Glomerular endothelial cell (primary cell): ENCODE data around the gene ADI1. TPM values are rescaled to one million over a fixed set of nuclear protein-coding genes. Genes with fewer than 3 reads are reported as not detected.

Source experiments
- DNase-seq: peaks from one replicate; pipeline ENCODE4 v3.0.0-alpha.2; 2011; ENCODE audit warnings: low read depth, low spot score; ENCODE audit errors: extremely low read depth
- total RNA-seq: library from RNA; depleted of rRNA; stranded (reverse); fragments of >200 nt; gene quantifications from 2 replicates; pipeline ENCODE4 v1.2.3, GENCODE V29; 2015

ADI1 gene
- total RNA-seq, 1 donor from 2014 or later, result 42.5 TPM

DNA sequence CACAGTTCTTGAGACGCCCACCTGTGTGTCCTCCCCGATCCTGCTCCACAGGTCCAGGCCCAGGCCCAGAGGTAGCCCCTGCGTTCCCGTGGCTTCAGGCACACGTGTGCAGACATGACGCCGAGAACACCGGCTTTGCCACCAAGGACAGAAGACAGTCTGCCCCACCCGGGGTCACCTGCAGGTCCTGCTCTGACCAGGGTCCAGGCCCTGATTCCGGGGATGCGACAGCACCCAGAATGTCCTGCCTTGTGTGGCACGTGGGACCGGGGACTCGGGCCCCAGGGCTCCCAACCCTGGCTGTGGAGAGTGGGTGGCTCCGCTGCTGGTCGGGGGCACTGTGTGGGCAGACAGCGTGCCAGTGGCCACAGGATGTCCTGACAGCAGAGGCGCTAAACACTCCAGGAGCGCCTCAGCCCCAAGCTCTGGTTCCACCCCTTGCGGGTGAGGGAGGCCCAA, 36.9 kb downstream of the ADI1 start:
- no peak for DNase-seq

DNA sequence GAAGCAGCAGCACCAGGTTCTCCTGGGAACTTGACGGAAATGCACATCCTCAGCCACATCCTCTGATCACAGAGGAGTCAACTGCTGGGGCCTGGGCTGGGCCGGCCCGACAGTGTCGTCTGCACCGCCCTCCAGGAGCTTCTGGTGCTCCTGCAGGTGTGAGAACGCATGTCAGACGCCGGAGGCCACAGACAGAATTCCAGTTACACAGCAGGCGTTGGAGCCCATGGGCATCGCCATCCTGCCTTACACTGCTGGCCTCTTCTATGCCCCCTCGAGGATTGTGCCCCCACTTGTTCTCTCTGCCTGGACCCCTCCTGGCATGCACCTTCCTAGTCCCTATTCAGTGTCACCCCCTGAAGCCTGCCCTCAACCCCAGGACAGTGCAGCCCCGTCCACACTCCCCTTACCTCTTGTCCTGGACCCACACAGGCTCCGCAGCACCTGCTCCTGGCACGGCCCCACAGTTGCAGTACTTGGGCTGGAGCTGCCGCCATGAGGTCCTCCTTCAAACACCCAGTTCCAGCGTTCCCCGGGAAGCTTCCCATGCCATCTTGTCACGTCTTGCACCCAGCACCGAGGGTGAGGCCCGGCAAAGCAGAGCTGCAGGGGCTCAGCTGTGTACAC, 37.5 kb downstream of the ADI1 start:
- DNase-seq, result no peak

DNA sequence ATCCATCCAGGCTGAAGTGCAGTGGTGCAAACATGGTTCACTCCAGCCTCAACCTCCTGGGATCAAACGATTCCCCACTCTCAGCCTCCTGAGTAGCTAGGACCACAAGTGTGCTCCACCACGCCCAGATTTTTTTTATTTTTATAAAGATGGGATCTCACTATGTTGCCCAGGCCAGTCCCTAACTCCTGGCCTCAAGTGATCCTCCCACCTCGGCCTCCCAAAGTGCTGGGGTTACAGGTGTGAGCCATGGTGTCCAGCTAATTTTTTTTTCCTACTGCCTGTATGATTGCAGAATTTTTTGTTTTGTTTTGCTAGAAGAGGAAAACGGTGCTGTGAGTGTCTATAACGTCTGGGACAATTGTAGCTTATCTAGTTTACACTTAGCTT, 38.3 kb downstream of the ADI1 start:
- DNase-seq, result no peak

DNA sequence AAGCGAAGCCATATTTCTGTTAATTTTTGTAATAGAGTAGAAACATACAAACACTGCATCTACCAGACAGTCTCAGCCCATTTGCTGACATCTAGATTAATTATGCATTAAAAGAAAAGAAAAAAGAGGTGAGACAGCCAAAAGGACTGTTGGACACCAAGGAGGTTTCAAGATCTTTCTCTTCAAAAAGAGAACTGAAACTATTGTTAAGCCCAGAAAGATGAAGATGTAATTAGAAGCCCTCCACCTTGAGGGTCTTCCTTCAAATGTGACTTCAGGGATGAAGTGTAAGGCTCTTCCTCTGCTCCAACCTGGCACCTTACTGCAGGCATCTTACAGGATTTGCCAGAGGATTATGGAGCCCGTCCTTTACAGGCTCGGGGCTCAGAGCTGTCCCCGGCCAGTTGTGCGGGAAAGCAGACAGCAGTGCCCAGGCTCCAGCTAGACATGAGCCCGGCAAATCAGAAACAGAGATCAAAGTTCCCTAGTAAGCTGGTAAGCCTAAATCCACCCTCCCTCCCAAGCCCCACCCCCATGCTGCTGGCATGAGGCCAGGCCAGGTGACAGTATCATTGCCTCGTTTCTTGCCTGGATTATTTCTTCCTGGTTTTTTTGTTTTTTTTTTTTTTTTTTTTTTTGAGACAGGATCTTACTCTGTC, 38.9 kb downstream of the ADI1 start:
- DNase-seq, result no peak

DNA sequence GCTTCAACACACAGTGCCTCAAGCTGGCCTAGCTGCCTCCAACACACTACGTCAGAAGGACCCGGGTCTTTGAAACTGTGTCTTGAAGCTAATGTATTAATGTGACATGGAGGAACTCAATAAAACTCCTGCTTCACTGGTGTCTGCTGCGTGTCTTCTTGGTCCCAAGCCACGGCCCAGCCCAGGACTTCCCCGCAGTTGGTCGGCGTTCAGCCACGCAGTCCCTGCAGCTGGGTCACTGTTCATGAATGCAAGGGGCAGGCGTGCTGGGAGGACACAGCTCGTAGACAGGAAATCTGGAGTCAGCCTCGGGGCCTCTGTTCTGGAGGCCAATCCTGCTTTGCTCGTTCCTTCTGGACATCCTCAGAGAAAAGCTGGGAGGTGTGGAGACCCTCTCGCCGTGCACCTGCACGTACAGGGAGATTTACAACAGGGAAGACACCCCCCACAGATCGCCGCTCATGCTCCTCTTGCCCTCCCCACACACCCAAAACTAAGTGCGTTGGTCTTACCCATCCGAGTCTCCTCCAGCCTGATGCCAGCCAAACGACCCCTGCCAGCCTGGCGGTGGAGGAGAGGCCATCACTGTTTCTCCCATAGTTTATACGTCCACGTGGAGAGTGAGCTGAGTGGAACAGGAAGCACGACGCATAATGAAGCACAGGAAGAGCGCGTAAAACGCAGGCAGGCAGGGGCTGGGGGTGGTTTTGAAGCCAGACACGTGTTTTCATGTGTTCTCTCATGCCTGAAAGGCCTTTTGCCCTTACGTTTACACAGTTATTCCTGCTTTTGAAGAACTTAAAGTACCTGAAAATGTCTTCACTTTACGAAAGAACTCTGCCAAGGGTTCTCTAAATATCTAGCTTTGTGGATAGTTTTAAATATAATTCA, 39.7 kb downstream of the ADI1 start:
- DNase-seq, result no peak

DNA sequence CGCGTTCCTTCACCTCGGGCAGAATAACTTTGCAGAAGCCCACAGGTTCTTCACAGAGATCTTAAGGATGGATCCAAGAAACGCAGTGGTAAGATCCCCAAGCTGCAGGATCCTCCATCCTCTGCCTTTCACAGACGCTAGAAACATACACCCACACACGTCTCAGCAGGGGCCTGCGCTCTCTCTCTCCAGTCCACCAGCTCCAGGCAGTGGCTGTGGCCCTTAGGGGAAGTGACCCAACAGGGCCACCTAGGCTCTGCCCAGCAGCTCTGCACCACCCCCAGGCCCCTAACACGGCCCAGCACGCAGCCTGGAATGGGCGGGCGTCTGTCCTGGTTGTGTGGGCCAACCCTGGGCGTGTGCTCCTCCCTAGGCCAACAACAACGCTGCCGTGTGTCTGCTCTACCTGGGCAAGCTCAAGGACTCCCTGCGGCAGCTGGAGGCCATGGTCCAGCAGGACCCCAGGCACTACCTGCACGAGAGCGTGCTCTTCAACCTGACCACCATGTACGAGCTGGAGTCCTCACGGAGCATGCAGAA, 40.4 kb downstream of the ADI1 start:
- DNase-seq, result no peak

DNA sequence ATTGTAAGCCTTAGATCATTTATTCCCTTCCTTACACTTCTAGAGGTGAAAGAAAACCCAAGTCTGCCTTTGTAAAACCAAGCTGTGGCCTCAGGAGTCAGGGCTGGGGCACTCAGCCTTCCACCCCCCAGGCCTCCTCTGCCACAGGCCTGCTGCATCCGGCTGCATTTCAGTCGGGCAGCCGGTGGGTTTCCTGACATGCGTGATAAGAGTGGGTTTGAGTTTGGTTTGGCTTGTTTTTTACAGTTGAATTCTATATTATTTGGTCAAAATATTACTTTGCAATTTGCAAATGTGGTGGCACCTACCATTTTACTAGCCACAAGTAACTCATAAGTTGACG, 42.4 kb downstream of the ADI1 start:
- DNase-seq, result no peak

DNA sequence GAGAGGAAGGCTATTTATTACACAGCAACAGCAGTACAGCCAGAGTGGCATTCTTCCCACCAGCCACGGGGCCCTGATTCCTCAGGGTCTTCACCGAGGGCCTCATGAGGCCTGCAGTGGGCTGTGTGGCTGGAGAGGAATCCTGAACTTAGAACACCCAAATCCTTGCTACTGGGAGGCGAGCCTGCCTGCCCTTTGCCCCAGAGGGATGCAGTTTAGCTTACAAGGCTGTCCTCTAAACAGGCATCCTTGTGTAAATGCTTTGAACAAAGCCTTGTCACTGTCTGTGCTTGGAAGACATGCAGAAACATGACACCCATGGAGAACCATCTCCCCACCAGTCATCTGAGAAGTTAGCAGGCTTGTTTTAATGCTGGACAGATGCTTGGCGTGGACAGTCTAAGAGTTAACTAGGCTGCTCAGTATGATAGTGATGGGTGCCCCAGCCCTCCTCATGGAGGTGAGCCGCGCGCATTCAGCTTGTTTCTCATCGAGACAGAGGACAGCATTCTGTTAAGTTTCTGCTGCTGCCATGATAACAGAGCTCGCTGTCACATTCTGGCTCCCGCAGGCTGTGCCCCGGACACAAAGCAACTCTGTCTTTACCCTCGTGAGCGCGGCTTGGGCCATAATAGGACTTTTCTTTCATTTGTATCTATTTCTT, 42.9 kb downstream of the ADI1 start:
- DNase-seq, result no peak

DNA sequence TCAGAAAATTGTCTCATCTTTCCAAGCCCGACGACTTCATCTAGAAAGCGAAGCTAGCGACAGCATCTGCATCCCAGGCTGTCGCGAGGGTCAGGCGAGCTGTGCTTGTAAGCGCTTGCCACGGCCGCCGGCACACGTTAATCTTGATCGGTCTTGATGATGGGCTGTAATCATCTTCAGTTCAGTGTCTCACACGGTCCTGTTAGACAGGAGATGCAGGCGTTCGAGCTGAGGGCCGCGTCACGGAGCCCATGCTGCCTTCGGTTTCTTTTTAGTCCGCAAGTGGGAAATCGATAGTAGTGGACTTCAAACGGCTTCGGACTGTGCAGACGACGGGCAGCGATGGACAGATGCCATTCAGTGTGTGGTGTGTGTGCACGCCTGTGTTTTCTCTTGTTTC, 43.6 kb downstream of the ADI1 start:
- DNase-seq, result no peak

DNA sequence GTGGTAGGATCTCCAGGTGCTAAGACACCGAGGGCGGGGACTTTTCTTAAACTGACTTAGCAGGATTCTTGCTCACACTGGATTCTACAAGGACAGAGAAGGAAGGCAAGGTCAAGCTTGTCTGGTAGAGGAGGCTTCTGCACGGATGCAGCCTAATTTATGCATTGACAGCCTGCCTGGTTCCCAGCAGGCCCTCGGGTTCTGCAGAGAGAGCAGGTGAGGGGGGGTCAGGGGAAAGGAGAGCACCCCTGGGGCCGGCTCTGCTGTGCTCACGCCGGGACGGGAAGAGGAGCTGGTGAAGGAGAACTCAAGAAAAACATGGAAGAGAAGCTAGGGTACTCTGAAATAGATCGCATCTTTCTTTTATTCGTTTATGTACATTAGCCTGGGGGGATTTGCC, 46.4 kb downstream of the ADI1 start:
- DNase-seq, result no peak

DNA sequence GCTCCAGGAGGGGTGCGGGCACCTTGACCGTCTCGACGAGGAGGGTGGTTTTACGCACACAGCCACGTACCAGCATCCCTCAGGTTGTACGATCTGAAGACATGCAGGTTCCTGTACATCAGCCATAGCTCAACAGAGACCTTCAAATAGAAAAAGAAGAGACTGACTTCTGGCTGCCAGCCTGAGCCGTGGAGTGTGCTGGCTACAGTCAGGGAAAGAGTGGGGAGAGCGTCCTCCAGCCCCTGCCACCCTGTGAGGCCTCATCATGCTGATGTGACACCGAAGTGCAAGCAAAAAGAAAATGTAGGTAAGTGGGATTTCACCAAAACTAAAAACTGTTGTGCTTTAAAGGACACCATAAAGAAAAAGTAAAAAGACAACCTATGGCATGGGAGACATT, 47.0 kb downstream of the ADI1 start:
- no peak for DNase-seq

DNA sequence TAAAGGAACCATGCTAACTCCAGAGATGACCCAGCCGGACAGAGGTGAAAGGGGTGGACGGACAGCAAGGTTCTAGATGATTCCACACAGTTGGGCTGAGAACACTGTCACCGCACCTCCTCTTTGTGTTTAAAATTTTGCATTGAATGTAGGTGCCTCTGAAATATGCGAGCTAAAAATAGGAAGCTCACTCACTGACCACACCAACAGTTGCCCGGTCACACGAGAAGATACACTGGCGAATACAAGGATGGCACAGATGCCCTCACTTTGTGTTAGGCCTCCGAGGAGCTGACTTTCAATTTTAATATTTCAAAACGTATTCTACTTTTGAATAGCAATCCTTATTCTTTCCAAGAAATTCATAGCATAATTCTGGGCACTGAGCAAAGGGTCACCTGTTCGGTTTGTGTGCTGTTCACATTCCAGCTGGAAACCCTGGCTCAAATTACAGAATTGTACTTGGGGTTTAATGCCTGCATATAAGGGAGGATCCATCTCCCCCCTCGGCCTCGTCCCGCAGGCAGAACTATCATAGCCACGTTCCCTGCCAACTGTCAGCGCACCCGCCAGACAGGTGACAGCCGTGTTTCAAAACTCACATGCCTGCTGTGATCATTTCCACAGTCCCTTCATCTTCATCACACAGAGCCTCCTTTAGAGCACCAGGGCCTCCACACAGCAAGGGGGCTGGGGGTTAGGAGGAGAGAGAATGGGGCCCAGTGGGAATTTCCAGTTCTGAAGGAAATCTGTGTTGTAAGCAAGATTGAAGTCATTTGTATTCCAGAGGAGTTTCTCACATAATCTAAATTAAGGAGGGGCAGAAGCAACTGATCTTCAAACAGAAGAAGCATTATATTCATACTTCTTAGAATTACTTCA, 48.2 kb downstream of the ADI1 start:
- no peak for DNase-seq

DNA sequence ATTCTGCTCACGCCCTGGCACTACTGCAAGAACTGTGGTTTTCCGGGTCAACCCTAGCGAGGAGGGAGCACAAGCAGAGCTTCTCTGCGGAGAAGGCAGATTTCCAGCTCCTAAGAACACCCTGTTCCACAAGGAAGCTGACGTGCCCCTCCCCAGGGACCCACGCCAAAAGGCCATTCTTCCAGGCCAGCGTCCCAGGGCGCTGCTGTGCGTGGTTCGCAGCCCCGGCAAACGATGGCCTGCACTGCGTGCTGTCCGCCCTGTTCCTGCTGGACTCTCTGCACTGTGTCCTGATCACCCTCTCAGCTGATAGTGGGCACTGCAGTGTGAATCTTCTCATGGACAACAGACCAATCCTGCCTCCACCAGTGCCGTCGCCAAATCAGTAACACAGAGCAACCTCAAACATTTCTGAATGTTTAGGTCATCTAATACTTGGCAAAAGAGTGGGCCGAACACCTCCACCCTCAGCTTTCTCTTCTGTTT, 49.1 kb downstream of the ADI1 start:
- no peak for DNase-seq

DNA sequence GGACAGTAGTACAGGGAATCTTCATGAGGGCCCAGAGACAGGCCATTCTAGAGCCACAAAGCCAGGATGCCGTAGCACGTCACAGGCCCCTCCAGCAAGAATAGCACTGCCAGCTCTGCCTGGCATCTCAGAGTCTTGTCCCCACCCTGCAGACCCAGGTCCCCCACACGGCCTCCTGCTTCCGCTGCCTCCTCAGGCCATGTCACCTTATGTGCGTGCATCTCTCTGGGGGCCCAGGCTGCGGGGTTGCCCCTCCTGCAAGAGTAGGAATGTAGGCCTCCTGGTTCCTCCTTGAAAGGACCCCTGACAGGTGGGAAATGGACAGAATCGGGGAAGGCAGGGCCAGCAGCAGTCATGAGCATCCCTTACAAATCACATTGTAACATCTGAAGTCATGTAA, 49.8 kb downstream of the ADI1 start:
- DNase-seq, result no peak

DNA sequence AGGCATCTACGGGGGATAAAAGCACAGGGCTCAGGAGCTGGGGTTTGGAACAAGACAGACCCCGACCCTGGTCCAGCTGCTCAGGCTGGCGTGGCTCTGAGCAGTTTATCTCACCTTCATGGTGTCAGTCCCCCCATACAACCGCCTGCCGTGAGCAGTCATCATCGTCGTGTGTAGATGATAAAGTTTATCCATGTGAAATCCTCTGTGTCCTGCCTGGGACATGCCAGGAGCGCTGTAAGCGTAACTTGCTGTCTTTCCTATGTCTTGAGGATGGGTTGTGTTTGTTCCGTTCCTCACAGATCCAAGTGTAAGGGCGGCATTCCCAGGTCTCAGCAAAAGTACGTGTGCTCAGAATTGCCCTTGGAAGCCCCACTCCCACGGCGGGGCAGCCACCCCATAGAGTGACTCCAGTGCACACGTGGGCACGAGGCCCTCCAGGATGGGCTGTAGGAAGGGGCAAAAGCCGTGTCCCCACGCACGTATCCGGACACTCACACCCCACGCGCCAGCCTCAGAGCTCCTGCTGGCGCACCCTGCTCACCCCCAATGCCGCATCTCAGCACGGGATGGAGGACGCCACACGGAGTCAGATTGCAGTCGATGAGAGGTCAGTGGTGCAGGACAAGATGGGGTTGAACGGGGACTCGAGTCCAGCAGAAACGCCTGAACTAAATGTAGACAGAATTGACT, 50.9 kb downstream of the ADI1 start:
- DNase-seq, result no peak

DNA sequence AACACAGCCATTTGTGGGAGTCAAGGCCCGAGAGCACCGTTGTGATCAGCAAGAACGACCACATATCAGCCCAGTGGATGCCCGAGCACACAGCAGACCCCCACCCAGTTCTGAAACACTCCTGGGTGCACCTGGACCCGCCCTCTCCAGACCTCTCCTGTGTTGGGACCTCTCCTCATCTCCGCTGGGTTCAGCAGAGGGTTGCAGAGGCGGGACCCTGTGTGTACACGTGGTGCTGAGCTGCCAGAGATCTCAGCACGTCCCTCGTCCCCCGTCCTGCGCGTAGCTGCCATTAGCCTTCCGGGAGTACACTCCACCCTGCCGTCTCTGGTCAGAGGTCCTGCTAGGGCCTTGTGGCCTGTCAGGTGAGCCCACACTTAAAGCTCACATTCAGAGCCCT, 51.7 kb downstream of the ADI1 start:
- DNase-seq, result no peak

DNA sequence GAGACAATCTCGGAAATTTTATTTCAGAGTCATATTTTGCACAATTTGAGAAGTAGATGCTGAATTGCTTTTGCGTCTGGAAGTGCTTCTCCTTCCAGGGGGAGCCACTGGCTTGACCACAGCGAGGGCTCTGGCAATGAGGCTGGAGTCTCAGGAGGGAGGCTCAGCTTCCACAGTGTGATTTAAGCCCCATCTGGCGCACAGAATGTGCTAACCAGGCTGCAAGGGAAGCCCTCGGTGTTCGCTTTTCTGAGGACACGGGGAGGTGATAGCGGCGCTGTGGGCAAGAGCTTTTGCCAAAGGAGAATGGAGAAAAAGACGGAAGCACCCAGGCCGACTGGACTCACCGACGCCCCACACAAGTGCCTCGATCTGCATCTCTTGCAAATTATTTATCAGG, 52.4 kb downstream of the ADI1 start:
- no peak for DNase-seq

DNA sequence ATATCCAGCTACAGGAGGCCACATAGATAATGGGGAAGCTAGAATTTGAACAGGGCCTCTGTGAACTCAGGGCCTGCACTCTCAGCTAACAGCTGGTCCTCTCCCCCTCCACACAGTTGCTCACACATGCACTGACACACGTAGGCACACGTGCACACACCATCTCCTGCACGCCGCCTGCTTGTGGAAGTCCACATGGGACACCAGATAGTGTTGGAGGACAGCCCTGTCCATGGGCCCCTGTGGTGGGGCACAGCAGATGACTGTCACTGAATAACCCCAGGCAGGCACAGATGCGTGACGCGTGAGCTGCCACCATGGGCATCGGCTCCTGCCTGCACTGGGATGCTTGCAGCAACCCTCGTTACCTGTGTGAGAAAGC, 52.9 kb downstream of the ADI1 start:
- DNase-seq, result no peak

DNA sequence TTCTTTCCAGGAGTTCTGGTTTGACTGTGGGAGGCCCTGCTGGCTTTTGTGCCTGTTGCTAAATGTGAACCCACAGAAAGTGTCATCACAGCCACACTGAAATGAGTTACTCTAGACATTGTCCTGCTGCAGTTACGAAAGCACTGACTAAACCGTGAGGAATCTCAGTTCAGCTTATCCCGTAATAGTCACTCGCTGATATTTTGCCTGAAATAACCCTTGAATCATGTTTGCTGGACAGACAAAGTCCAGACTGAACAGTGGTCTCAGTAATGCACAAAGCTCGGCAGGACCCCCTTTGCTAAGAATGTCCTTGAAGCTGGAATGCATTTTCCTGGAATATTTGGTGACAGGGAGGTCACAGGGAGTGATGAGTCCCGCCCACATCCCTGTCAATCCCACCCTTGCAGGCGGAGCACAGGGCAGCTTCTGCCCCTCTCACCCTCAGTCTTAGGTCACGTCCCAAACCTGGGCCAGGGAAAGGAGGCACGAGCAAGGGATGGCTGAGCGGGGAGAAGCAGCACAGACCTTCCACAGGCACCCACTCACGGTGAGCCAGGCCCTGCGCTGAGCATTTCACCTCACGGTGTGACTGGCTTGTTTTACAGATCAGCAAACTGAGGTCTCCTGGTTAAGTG, 53.4 kb downstream of the ADI1 start:
- DNase-seq, result no peak
